Hepatocyte (in vitro differentiated cells): ENCODE results near the gene SLAMF9.

Experiments
- CTCF ChIP-seq: fragments of 200-600 bp; sonication (generic); IDR thresholded peaks from 2 replicates; pipeline ENCODE4 v1.5.1; 2016; ENCODE audit warnings: antibody characterized with exemption, mild to moderate bottlenecking; ENCODE audit not compliant: poor library complexity
- EZH2 ChIP-seq: fragments of 200-600 bp; sonication (generic); IDR thresholded peaks from 2 replicates; pipeline ENCODE4 v1.6.1; 2016; ENCODE audit warnings: antibody characterized with exemption, mild to moderate bottlenecking, borderline replicate concordance
- EZH2phosphoT487 ChIP-seq: fragments of 200-600 bp; sonication (generic); IDR thresholded peaks from one replicate; pipeline ENCODE4 v1.6.1; 2018; ENCODE audit warnings: antibody characterized with exemption, mild to moderate bottlenecking, low read depth, moderate library complexity; ENCODE audit not compliant: unreplicated experiment, severe bottlenecking

- TF ChIP-seq EZH2 (no peak), CTCF (no peak), EZH2phosphoT487 (no peak)
Observed at GRCh38 chr1:159994896-159995295, 40.9 kb upstream of the SLAMF9 start.
